GM15510 (cell line): ENCODE results near the gene ATP10A.

Experiments
- POLR2A ChIP-seq: IDR thresholded peaks from 3 replicates; pipeline ENCODE4 v1.6.1; 2011; ENCODE audit warnings: borderline replicate concordance; ENCODE audit not compliant: insufficient read length; ENCODE audit errors: extremely low read depth

Gene ATP10A

DNA sequence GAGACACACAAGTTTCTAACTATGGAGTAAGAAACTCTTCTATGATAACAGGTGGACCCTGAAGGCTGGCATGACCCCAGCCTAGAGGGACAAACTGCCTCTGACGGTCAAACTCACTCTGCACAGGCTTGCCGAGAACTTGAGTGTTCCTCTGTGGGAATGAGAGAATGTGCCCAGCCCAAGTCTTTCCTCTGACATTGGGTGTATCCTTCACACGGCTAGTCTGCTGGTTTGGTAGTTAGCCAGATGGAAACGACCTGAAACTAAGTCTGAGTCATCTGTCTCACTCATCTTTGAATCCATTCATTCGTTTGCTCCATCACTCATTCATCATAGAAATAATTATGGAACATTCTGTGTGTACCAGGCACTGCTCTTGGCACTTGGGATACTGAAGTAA, 198.4 kb downstream of the ATP10A start:
- TF ChIP-seq POLR2A: no peak

DNA sequence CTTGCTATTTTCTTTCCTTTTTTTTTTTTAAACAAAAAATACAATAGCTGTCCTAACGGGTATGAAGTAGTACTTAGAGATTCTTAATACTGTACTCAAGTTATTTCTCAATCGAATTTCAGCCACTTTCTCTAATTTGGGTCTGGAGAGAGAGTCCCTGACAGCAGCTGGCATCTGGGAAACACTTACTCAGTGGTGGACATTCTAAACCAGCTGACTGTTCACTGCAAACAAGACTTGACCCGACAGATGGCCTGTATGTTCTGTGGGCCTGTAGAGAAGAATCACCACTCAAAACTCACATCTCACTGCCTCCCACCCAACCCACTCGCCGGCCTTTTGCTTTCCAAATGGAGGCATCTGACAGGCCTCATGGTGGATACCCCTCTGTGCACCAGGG, 199.6 kb downstream of the ATP10A start:
- no peak for TF ChIP-seq POLR2A

DNA sequence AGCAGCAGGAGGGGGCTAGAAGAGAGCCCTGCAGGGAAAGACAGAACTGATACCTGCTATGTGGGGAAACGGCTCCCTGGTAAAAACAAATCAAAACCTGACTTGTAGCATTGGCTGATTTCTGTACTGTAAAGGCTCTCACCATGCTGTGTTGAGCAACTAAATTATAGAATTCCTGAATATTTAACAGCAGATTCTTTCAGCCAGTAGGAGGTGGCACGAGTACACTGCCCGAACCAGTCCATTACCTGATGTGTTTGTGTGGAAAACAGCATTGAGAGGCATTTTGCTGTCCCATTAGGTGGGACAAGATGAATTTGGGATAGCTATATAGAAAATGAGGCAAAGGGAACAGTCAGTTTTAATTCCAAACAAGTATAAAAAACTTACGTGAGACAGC, 201.2 kb downstream of the ATP10A start:
- TF ChIP-seq POLR2A: no peak

- no peak for TF ChIP-seq POLR2A
These were observed 203.9 kb downstream of the ATP10A start for GRCh38 chr15:25659251-25659650.

GRCh38 chr15:25658560-25658959, 204.6 kb downstream of the ATP10A start:
- no peak for TF ChIP-seq POLR2A

DNA sequence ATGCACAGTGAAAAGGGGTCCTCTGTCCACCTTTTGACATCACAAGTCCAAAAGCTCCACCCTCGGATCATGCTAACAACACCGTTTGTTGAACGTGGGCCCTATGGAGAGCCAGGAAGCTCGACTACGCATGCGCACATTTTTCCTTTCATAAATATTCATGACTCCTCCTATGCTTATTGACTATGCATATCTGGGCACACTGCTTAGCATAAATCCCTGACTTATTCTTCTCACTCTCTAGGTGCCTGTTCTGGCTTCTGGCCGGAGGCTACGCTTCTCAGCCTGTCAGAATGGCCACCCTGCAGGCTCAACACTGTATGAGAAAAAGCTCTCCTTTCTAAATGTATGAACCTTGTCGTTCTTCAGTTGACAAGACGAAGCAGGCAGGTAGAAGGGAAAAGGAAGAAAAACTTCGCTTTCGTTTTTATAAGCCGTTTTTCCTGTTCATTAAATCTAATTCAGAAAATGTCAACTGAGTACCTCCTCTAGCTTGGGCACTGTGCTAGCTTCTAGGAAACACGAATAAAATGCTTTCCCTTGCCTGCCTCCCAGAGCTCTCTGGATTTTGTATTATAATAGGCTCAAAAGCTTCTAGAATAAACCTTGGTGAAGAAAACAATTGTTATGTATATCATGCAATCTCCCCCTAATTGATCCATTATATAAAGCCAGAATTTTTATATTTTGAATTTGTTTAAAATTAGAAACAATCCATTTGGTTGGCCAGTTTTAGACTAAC, 207.7 kb downstream of the ATP10A start:
- TF ChIP-seq POLR2A: no peak

GRCh38 chr15:25653371-25653770, 209.8 kb downstream of the ATP10A start:
- no peak for TF ChIP-seq POLR2A

GRCh38 chr15:25652704-25653103, 210.4 kb downstream of the ATP10A start:
- TF ChIP-seq POLR2A: no peak

DNA sequence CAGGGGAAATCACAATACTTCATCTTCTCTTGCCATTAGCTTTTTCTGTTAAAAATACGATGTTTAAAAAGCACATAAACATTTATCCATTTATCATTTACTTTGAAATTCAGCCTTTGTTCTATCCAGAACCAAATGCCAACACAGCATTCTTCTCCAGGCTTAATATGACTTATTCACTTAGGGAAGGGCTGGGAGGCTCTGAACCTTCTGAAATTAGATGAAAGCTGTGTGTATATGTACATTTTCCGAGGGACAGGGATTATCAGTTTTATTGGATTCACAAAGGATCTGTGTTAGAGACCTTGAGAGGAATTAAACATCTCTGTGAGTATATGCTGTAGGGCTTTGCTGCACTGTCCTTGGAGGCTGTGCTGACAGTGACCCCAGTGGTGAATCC, 213.7 kb downstream of the ATP10A start:
- no peak for TF ChIP-seq POLR2A

GRCh38 chr15:25643120-25643519, 220.0 kb downstream of the ATP10A start:
- no peak for TF ChIP-seq POLR2A

- no peak for TF ChIP-seq POLR2A
These were observed 221.4 kb downstream of the ATP10A start for GRCh38 chr15:25641762-25642161.

GRCh38 chr15:25641361-25641760, 221.8 kb downstream of the ATP10A start:
- no peak for TF ChIP-seq POLR2A

- TF ChIP-seq POLR2A: no peak
These were observed 222.7 kb downstream of the ATP10A start for GRCh38 chr15:25640381-25640780.

- TF ChIP-seq POLR2A: no peak
These were observed 227.9 kb downstream of the ATP10A start for GRCh38 chr15:25635191-25635590.

DNA sequence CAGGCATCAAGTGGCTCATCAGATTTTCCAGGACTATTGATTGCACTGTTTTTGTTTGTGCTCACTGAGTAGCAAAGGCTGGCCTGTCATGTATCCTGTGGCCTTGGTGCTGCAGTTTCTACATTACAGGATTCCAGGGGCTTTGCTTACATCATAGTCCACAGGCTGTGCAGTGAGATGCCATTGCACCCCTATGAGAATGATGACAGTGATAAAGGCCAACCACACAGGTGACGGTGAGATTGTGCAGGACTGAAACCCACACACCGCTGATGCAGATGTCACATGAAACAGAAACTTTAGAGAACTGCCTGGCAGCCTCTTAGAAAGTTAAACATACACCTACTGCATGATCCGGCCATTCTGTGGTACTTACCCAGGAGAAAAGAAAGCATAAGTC, 229.3 kb downstream of the ATP10A start:
- no peak for TF ChIP-seq POLR2A

GRCh38 chr15:25631971-25632370, 231.2 kb downstream of the ATP10A start:
- no peak for TF ChIP-seq POLR2A
